CD4-positive, alpha-beta T cell treated with Interleukin-21 for 1 hour (primary cell): Measurements from ENCODE around the gene LTBP4.
A peak's percentile ranks its signal among the peaks of the same experiment; 100 is the strongest.
"Not testable (repeated sequence)": the region's sequence is repeated elsewhere in the genome, so short reads cannot be mapped to it uniquely, and the experiment has no call there.

Experiments
- DNase-seq: peaks from one replicate; pipeline ENCODE4 v3.0.0-alpha.2; 2020

LTBP4 gene

GRCh38 chr19:40632311-40633036, 31.3 kb downstream of the LTBP4 start:
- DNase-seq, result no peak

GRCh38 chr19:40633207-40633606, 32.0 kb downstream of the LTBP4 start:
- DNase-seq, result no peak

DNA sequence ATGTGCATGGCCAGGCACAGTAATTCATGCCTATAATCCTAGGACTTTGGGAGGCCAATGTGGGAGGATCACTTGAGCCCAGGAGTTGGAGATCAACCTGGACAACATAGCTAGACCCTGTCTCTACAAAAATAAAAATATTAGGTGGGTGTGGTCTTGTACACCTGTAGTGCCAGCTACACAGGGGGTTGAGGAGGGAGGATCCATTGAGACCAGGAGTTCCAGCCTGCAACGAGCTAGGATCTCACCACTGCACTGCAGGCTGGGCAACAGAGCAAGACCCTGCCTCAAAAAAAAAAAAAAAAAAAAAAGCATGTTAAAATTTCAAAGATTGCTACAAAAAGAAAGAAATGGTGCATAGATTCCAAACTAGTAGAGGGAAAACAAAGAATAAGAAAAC, 37.2 kb downstream of the LTBP4 start:
- DNase-seq, result no peak

DNA sequence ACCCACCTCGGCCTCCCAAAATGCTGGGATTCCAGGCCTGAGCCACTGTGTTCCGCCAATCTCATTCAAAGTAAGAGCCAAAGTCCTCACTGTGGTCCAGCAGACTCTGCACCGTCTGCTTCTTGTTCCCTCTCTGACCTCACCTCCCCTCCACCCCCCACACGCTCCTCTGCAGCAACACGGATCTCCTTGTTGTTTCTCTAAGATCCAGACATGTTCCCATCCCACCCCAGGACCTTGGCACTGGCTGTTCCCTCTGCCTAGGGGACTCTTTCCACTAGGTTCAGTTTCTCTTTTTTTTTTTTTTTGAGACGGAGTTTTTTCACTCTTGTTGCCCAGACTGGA, 38.4 kb downstream of the LTBP4 start:
- DNase-seq, result no peak

DNA sequence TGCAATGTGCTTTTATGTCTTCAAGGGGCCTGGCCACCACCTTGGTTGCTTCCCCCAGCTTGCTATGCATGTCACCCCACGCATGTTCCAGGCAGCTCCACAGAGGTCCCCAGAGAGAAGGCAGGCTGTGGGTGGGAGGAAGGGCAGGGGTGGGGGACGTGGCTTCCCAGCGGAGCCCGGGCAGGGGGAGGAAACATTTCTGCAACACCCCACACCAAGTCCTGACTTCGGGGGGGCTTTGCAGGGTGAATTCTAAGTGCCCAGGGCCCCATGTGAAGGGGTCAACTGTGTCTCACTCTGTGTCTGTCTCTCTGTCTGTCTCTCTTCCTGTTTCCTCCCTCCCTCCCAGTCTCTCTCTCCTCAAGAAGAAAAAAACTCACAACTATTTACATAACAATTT, 39.6 kb downstream of the LTBP4 start:
- no peak for DNase-seq

- no peak for DNase-seq
Observed at GRCh38 chr19:40641281-40641680, 40.1 kb downstream of the LTBP4 start.

DNA sequence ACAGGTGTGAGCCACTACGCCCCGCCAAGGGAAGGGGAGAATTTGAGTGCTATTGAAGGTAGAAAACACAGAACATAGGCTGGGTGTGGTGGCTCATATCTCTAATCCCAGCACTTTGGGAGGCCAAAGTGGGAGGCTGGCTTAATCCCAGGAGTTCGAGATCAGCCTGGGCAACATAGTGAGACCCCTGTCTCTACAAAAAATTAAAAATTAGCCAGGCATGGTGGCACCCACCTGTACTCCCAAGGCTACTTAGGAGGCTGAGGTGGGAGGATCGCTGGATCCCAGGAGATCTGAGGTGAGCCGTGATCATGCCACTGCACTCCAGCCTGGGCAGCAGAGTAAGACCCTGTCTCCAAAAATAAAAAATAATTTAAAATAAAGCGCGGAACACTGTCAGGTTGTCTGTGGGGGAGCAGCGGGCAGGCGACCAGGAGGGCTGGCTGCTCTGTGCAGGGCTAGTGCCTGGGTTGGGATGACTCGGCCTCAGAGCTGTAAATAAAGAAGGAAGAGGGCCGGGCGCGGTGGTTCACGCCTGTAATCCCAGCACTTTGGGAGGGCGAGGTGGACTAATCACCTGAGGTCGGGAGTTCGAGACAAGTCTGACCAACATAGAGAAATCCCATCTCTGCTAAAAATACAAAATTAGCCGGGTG, 41.0 kb downstream of the LTBP4 start:
- DNase-seq, result no peak

- no peak for DNase-seq
Observed at GRCh38 chr19:40642757-40643305, 41.7 kb downstream of the LTBP4 start.

GRCh38 chr19:40646743-40647254, 45.6 kb downstream of the LTBP4 start:
- DNase-seq, result no peak

GRCh38 chr19:40649903-40650675, 48.9 kb downstream of the LTBP4 start:
- not testable (repeated sequence) for DNase-seq

- DNase-seq, result no peak
Observed at GRCh38 chr19:40650749-40651305, 49.7 kb downstream of the LTBP4 start.

DNA sequence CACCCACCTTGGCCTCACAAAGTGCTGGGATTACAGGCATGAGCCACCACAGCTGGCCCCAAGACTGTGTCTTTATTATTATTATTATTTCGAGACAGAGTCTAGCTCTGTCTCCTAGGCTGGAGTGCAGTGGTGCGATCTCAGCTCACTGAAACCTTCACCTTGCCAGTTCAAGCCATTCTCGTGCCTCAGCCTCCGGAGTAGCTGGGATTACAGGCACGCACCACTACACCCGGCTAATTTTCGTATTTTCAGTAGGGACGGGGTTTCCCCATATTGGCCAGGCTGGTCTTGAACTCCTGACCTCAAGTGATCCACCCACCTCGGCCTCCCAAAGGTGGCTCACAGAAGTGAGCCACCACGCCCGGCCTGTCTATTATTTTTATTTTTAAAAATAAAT, 51.1 kb downstream of the LTBP4 start:
- DNase-seq, result not testable (repeated sequence)

DNA sequence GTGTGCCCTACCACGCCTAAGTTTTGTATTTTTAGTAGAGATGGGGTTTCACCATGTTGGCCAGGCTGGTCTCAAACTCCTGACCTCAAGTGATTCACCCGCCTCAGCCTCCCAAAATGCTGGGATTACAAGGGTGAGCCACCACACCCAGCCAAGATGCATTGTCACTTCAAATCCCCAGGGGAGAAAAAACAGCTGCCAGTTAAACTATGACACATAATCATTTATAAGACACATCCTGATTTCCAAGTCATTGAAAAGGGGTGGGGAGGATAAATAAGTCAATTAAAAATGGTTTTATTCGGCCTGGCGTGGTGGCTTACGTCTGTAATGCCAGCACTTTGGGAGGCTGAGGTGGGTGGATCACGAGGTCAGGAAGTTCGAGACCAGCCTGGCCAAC, 54.5 kb downstream of the LTBP4 start:
- not testable (repeated sequence) for DNase-seq

DNA sequence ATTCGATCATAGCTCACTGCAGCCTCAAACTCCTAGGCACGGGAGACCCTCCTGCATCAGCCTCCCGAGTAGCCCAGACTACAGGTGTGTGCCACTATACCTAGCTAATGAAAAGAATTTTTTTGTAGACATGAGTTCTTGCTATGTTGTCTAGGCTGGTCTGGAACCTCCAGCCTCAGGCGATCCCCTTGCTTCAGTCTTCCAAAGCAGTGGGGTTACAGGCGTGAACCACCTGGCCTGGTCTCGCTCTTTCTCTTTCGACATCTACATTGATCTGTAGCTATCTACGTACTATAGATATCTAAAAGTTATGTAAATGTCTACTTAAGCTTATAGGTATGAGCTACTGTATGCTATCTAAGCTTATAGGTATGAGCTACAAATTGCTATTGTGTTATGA, 56.9 kb downstream of the LTBP4 start:
- no peak for DNase-seq

DNA sequence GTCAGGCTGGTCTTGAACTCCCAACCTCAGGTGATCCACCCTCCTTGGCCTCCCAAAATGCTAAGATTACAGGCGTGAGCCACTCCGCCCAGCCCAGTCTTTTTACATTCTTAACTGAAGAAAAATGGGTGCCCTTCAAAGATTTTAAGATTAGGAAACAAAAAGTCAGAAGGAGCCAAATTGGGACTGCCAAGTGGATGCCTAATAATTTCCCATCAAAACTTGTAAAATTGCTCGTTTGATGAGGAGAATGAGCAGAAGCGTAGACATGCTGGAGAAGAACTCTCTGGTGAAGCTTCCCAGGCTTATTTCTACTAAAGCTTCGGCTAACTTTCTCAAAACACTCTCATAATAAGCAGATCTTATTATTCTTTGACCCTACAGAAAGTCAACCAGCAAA, 57.9 kb downstream of the LTBP4 start:
- DNase-seq, result no peak

- no peak for DNase-seq
Observed at GRCh38 chr19:40659566-40659965, 58.4 kb downstream of the LTBP4 start.

GRCh38 chr19:40661616-40662015, 60.4 kb downstream of the LTBP4 start:
- DNase-seq, result no peak

DNA sequence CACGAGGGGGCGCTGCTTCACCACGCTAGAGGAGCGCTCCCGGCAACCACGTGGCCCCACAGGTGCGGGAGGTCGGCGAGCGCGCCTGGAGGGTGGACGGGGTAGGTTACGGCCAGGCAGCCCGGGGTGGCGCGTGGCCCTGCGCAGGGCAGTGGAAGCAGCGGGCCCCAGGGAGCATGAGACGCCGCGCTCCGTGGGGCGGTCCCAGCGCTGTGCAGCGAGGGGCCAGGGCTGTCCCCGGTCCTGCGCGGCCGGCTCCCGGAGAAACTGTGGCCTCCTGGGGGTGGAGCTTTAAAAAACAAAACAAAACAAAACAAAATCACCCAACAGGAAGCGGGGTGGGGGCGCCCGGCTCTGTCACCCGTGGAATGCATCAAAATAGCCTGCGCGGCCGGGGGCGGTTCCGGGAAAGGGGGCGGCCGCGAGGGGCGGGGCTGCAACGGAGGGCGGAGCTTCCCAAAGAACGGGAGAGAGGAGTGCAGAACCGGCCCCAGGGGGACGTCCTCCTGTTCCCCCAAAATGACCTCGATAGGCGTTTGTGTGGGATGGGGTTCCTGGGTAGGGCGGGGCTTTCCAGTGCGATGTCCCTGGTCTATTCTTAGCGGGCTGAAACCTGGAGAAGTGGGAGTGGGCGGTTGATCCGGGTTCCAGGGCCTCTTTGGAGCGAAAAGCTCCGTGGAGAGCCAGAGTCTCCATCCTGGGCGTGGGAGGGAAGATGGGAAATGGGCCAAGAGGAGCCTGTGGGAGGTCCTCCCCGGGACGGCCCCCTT, 61.9 kb downstream of the LTBP4 start:
- DNase-seq, result peak; percentile 90

- DNase-seq, result peak; percentile 13
Observed at GRCh38 chr19:40663695-40664692, 62.8 kb downstream of the LTBP4 start.

- no peak for DNase-seq
Observed at GRCh38 chr19:40666803-40667438, 65.8 kb downstream of the LTBP4 start.

DNA sequence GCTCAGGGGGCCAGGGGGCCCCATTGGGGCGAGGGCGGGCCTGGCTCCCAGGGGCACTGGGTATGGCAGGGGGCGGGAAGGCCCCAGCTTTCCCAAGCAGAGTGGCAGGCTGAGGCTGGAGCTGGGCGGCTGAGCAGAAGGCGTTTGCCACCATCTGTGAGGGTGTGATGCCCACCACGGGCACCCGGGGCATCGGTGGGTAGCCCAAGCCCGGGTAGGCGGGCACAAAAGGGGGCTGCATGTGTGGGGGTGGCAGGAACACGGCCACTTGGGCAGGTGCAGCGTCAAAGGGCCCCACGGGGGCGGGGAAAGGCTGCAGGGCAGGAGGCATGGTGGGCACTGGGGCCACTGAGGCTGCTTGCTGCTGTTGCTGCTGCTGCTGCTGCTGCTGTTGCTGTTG, 66.4 kb downstream of the LTBP4 start:
- DNase-seq, result no peak
